HG02981 (cell line): Measurements from ENCODE around the gene LRPPRC.
"Not testable (repeated sequence)": the region's sequence is repeated elsewhere in the genome, so short reads cannot be mapped to it uniquely, and the experiment has no call there.

ENCODE experiments used
- ATAC-seq: cut with Tn5 transposase; IDR thresholded peaks from one replicate; pipeline ENCODE4 v1.9.1; 2021; ENCODE audit warnings: mild to moderate bottlenecking, moderate library complexity; ENCODE audit not compliant: unreplicated experiment

LRPPRC gene

GRCh38 chr2:43911136-43911790 lies 84.5 kb downstream of the LRPPRC start:
- ATAC-seq: not testable (repeated sequence)

- no peak for ATAC-seq
Observed at GRCh38 chr2:43906448-43907109, 89.2 kb downstream of the LRPPRC start.

- no peak for ATAC-seq
Observed at GRCh38 chr2:43905871-43906270, 89.9 kb downstream of the LRPPRC start.

GRCh38 chr2:43905371-43905803 lies 90.4 kb downstream of the LRPPRC start:
- ATAC-seq: no peak

- ATAC-seq: no peak
Observed at GRCh38 chr2:43899589-43899988, 96.2 kb downstream of the LRPPRC start.

GRCh38 chr2:43898838-43899346 lies 96.9 kb downstream of the LRPPRC start:
- ATAC-seq: no peak

- no peak for ATAC-seq
Observed at GRCh38 chr2:43898134-43898837, 97.5 kb downstream of the LRPPRC start.

GRCh38 chr2:43897492-43897891 lies 98.3 kb downstream of the LRPPRC start:
- no peak for ATAC-seq

- ATAC-seq: no peak
Observed at GRCh38 chr2:43896906-43897305, 98.9 kb downstream of the LRPPRC start.

GRCh38 chr2:43894743-43895142 lies 101.0 kb downstream of the LRPPRC start:
- ATAC-seq: no peak

GRCh38 chr2:43890855-43891254 lies 104.9 kb downstream of the LRPPRC start:
- no peak for ATAC-seq

GRCh38 chr2:43889416-43889815 lies 106.4 kb downstream of the LRPPRC start:
- no peak for ATAC-seq

GRCh38 chr2:43887176-43887575 lies 108.6 kb downstream of the LRPPRC start:
- no peak for ATAC-seq

GRCh38 chr2:43885132-43885632 lies 110.6 kb downstream of the LRPPRC start:
- no peak for ATAC-seq

- no peak for ATAC-seq
Observed at GRCh38 chr2:43884689-43885088, 111.1 kb downstream of the LRPPRC start.

GRCh38 chr2:43882312-43882711 lies 113.5 kb downstream of the LRPPRC start:
- ATAC-seq: no peak

- no peak for ATAC-seq
Observed at GRCh38 chr2:43880952-43881351, 114.8 kb downstream of the LRPPRC start.

- ATAC-seq: no peak
Observed at GRCh38 chr2:43880471-43880870, 115.3 kb downstream of the LRPPRC start.

GRCh38 chr2:43879261-43879660 lies 116.5 kb downstream of the LRPPRC start:
- ATAC-seq: no peak

GRCh38 chr2:43877782-43878464 lies 117.9 kb downstream of the LRPPRC start:
- peak; percentile 70 for ATAC-seq
